GM18951 (cell line): ENCODE results near the gene PPDPF.
"Not testable (repeated sequence)": the region's sequence is repeated elsewhere in the genome, so short reads cannot be mapped to it uniquely, and the experiment has no call there.

Source experiments
- POLR2A ChIP-seq: IDR thresholded peaks from 4 replicates; pipeline ENCODE4 v1.6.1; 2011; ENCODE audit warnings: mild to moderate bottlenecking; ENCODE audit not compliant: insufficient read length, insufficient read depth; ENCODE audit errors: extremely low read depth
- in situ Hi-C: fragments of 300-500 bp; cut with MboI; formaldehyde crosslinking; loops from one replicate; pipeline ENCODE4 v1.12.0; 2022; ENCODE audit warnings: low sequenced_read_pairs, mixed read lengths, inconsistent platforms; ENCODE audit not compliant: unreplicated experiment

The PPDPF gene

GRCh38 chr20:63500902-63501817 is 19.4 kb upstream of the PPDPF start:
- in situ Hi-C loops, result no loop called here

DNA sequence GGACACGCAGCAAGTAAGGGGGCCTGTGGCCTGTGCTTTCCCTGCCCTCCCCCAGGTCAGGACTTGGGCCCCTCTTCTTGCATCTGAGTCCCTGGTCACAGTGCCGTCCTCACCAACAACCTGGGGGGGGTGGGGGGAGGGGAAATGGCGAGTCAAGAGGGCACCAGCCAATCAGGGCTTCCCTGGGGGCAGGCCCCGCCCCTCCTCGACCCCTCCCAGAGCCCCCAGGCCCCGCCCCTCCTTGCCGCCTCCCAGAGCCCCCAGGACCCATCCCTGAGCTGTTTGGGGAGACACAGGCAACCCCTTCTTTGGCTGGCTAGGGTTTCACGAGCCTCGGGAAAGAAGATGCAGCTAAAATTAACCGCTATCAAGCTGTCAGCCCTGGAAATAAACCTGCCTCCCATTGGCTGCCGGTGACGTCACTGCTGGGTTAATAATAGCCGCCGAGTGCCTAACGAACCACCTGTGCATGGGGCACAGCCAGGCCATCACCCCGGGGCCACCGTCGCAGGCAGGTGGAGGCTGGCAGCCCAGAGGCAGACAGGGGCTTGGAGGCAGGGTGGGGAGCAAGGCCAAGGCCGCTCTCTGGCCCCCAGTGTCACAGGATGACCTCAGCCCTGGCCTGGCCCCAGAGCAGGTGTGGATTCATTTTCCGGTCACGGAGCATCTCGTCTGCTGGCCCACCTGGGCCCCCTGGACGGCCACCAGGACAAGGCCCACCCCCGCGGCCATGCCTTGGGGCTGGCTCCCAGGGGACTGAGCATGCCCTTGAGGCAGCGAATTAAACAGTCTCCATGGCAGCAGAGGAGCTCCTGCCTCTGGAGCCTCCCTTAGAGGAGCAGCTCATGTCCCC is 18.5 kb upstream of the PPDPF start:
- in situ Hi-C loops, result no loop called here
- TF ChIP-seq POLR2A, result no peak

More at GRCh38 chr20:63500902-63501817, 19.4 kb upstream of the PPDPF start:
- TF ChIP-seq POLR2A, result no peak

DNA sequence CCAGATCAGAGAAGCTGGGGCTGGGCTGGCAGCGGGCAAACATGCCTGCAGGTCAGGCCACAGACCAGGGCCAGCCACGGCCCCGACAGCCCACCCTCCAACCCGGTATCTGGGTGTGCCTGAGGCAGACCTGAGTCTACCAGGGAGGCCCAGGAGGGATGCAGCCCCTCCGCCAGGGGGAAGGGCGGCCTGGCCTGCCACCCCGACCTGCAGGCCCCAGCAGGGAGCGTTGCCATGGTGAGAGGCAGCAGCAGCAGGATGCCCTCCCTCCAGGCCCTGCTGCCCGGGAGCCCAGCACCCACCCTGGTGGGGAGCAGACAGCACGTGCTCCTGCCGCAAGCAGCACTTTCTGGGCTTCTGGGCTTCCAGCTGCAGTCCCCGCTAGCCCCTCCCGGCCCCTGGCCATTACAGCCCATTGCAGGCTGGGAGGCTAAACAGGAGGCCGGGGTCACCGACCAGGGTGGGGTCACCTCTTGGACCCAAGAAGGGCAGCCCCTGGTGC is 17.8 kb upstream of the PPDPF start:
- in situ Hi-C loops, result no loop called here
- TF ChIP-seq POLR2A, result no peak

GRCh38 chr20:63503524-63503923 is 17.0 kb upstream of the PPDPF start:
- in situ Hi-C loops, result no loop called here
- no peak for TF ChIP-seq POLR2A

DNA sequence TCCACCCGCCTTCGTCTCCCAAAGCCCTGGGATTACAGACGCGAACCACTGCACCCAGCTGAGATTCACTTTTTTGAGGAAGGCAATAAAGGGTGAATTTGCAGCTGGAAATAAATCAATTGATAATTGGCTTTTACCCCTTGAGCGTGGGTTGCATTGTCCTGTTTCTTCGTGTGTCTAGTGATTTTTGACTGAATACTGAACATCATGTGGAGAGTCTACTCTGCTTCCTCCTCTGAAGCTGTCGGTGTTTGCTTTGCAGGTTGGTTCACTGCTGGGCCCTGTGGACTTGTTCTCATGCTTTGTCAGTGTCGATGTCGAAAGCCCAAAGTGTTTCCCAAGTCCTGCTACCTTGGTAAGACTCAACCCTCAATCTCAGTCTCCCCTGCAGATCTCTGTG is 15.9 kb upstream of the PPDPF start:
- TF ChIP-seq POLR2A, result no peak
- in situ Hi-C loops, result no loop called here

GRCh38 chr20:63505281-63505680 is 15.3 kb upstream of the PPDPF start:
- no peak for TF ChIP-seq POLR2A
- in situ Hi-C loops, result no loop called here

DNA sequence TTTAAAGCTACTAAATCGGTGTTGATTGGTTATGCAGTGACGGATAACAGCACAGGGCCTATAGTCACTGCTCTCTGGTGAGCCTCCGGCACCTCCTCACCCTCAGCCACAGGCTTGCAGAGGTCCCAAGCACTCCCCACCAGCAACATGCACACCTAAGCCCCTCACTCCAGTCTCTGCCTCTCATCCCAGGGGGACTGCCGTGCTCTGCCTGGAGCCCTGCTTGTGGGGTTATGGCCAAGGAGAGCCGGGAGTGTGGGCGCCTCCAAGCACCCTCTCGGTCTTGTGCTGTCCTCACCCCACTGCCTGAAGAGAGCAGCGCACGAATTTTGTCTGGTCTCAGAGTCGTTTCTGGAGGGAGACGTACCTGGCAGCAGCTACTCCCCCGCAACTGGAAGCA is 14.8 kb upstream of the PPDPF start:
- in situ Hi-C loops, result no loop called here
- TF ChIP-seq POLR2A, result no peak

GRCh38 chr20:63507083-63507743 is 13.4 kb upstream of the PPDPF start:
- no peak for TF ChIP-seq POLR2A
- in situ Hi-C loops, result no loop called here

GRCh38 chr20:63508072-63508768 is 12.3 kb upstream of the PPDPF start:
- in situ Hi-C loops, result no loop called here
- TF ChIP-seq POLR2A, result no peak

- no peak for TF ChIP-seq POLR2A
- in situ Hi-C loops, result no loop called here
Measured at GRCh38 chr20:63509088-63509564, 11.4 kb upstream of the PPDPF start.

GRCh38 chr20:63513207-63513606 is 7.4 kb upstream of the PPDPF start:
- in situ Hi-C loops, result no loop called here
- no peak for TF ChIP-seq POLR2A

- in situ Hi-C loops, result not testable (repeated sequence)
Measured at GRCh38 chr20:63514520-63514919, 6.0 kb upstream of the PPDPF start.
